ENCODE measurements around the gene CLK2.

DNA sequence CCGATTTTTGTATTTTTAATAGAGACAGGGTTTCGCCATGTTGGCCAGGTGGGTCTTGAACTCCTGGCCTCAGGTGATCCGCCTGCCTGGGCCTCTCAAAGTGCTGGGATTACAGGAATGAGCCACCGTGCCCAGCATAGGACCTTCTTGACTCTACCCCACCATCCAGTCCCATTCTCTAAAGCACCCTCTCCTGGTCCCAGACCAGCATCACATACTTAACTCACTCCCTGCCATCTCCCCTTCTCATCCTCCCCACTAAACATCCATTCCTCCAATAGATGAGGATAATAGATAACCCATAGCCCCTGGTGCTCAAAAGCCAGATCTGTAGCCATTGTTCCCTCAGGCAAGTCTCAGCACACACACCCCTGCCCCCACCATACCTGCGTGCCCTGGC lies 20.1 kb downstream of the CLK2 start:
- TF ChIP-seq POLR2A (IDR thresholded peaks at IDR 0.05; ENCODE audit: low read length) (no peak), GATA1 (IDR thresholded peaks at IDR 0.05; ENCODE audit: low read depth, low read length) (no peak)

Measured in erythroblast (primary cell).